ENCODE results near the gene ZKSCAN7.
"Not testable (repeated sequence)": the region's sequence is repeated elsewhere in the genome, so short reads cannot be mapped to it uniquely, and the experiment has no call there.

ZKSCAN7 gene

GRCh38 chr3:44561076-44561475 lies 6.1 kb downstream of the ZKSCAN7 start:
- Histone ChIP-seq H3K4me3 (ENCODE audit: low read depth, low read length) (no peak overlapping the region), H3K36me3 (no peaks in the 10 kb centered on the region; the same call in 1 of the 2 replicates), H3K27me3 (no peaks in the 10 kb centered on the region), H3K9me3 (no peaks in the 10 kb centered on the region), H3K4me1 (no peaks in the 10 kb centered on the region)
- no peak for TF ChIP-seq CTCF (IDR thresholded peaks at IDR 0.05; ENCODE audit: low read depth, low read length)
- DNase-seq: no peak

- DNase-seq: no peak
- no peaks in the 10 kb centered on the region for H3K9me3 ChIP-seq
- H3K4me3 ChIP-seq (ENCODE audit: low read depth, low read length): no peak overlapping the region
- H3K4me1 ChIP-seq: no peaks in the 10 kb centered on the region
- H3K27me3 ChIP-seq: no peaks in the 10 kb centered on the region
- no peak for TF ChIP-seq CTCF (IDR thresholded peaks at IDR 0.05; ENCODE audit: low read depth, low read length)
- H3K36me3 ChIP-seq: no peaks in the 10 kb centered on the region; the same call in 1 of the 2 replicates
Measured at GRCh38 chr3:44562147-44562546, 7.2 kb downstream of the ZKSCAN7 start.

GRCh38 chr3:44568561-44568960 lies 13.6 kb downstream of the ZKSCAN7 start:
- no peak for TF ChIP-seq CTCF (IDR thresholded peaks at IDR 0.05; ENCODE audit: low read depth, low read length)

GRCh38 chr3:44571024-44571423 lies 16.0 kb downstream of the ZKSCAN7 start:
- Histone ChIP-seq H3K4me3 (ENCODE audit: low read depth, low read length) (no peak overlapping the region), H3K9me3 (no peaks in the 10 kb centered on the region), H3K4me1 (no peaks in the 10 kb centered on the region), H3K27me3 (no peaks in the 10 kb centered on the region), H3K36me3 (no peaks in the 10 kb centered on the region)
- DNase-seq: no peak
- TF ChIP-seq CTCF (IDR thresholded peaks at IDR 0.05; ENCODE audit: low read depth, low read length): no peak

More at GRCh38 chr3:44568561-44568960, 13.6 kb downstream of the ZKSCAN7 start:
- DNase-seq: no peak
- Histone ChIP-seq H3K36me3 (no peaks in the 10 kb centered on the region), H3K27me3 (no peaks in the 10 kb centered on the region), H3K4me3 (ENCODE audit: low read depth, low read length) (no peak overlapping the region), H3K4me1 (no peaks in the 10 kb centered on the region), H3K9me3 (no peaks in the 10 kb centered on the region)

GRCh38 chr3:44576613-44577012 lies 21.6 kb downstream of the ZKSCAN7 start:
- Histone ChIP-seq H3K9me3 (no peaks in the 10 kb centered on the region), H3K4me1 (no peaks in the 10 kb centered on the region), H3K4me3 (ENCODE audit: low read depth, low read length) (no peak overlapping the region), H3K27me3 (no peaks in the 10 kb centered on the region), H3K36me3 (no peaks in the 10 kb centered on the region)
- TF ChIP-seq CTCF (IDR thresholded peaks at IDR 0.05; ENCODE audit: low read depth, low read length): no peak
- DNase-seq: no peak

- H3K4me1 ChIP-seq; H3K9me3 ChIP-seq; DNase-seq; H3K4me3 ChIP-seq (ENCODE audit: low read depth, low read length); H3K36me3 ChIP-seq; H3K27me3 ChIP-seq: not testable (repeated sequence)
Measured at GRCh38 chr3:44577354-44577952, 22.5 kb downstream of the ZKSCAN7 start.

- H3K36me3 ChIP-seq; H3K9me3 ChIP-seq; H3K4me3 ChIP-seq (ENCODE audit: low read depth, low read length); H3K4me1 ChIP-seq; H3K27me3 ChIP-seq; DNase-seq: not testable (repeated sequence)
Measured at GRCh38 chr3:44578316-44578715, 23.3 kb downstream of the ZKSCAN7 start.

- H3K4me1 ChIP-seq; H3K27me3 ChIP-seq; H3K36me3 ChIP-seq; H3K9me3 ChIP-seq; H3K4me3 ChIP-seq (ENCODE audit: low read depth, low read length); DNase-seq: not testable (repeated sequence)
Measured at GRCh38 chr3:44578924-44579515, 24.0 kb downstream of the ZKSCAN7 start.

GRCh38 chr3:44579749-44580148 lies 24.8 kb downstream of the ZKSCAN7 start:
- not testable (repeated sequence) for DNase-seq; H3K9me3 ChIP-seq; H3K4me3 ChIP-seq (ENCODE audit: low read depth, low read length); H3K27me3 ChIP-seq; H3K36me3 ChIP-seq; H3K4me1 ChIP-seq

- not testable (repeated sequence) for DNase-seq; H3K4me3 ChIP-seq (ENCODE audit: low read depth, low read length); H3K36me3 ChIP-seq; H3K9me3 ChIP-seq; H3K4me1 ChIP-seq; H3K27me3 ChIP-seq
Measured at GRCh38 chr3:44580971-44581370, 26.0 kb downstream of the ZKSCAN7 start.

All from BE2C (cell line).